Nephron (organoid): ENCODE data around the gene POMT2.
A peak's percentile ranks its signal among the peaks of the same experiment; 100 is the strongest.
"Not testable (repeated sequence)": the region's sequence is repeated elsewhere in the genome, so short reads cannot be mapped to it uniquely, and the experiment has no call there.

Experiments
- H3K27ac Mint-ChIP-seq, 3 experiments: 2 replicates each; pipeline ENCODE4 v1.8.0; 2020; ENCODE audit warnings: mixed read lengths in 3 of 3, mild to moderate bottlenecking in 2 of 3, moderate library complexity in 1 of 3
- H3K27me3 Mint-ChIP-seq: 2 replicates; pipeline ENCODE4 v1.8.0; 2021; ENCODE audit warnings: low read depth, mild to moderate bottlenecking, moderate library complexity, mixed read lengths
- H3K36me3 Mint-ChIP-seq: 2 replicates; pipeline ENCODE4 v1.8.0; 2020; ENCODE audit warnings: low read depth, mixed read lengths
- H3K4me1 Mint-ChIP-seq: 2 replicates; pipeline ENCODE4 v1.8.0; 2020; ENCODE audit warnings: mixed read lengths
- H3K4me3 Mint-ChIP-seq, 3 experiments: 2 replicates each; pipeline ENCODE4 v1.8.0; 2020; ENCODE audit warnings: mild to moderate bottlenecking in 3 of 3, mixed read lengths in 3 of 3, moderate library complexity in 2 of 3
- H3K9me3 Mint-ChIP-seq: 2 replicates; pipeline ENCODE4 v1.8.0; 2020; ENCODE audit warnings: mixed read lengths
- TF ChIP-seq, protein P1 (sequence below), 3 experiments: fragments of 200-600 bp; sonication (generic); IDR thresholded peaks; one replicate each; pipeline ENCODE4 v1.5.0; 2021; ENCODE audit warnings: antibody characterized with exemption in 3 of 3; ENCODE audit not compliant: unreplicated experiment in 3 of 3

The POMT2 gene

GRCh38 chr14:77296155-77296554 lies 24.5 kb downstream of the POMT2 start:
- Mint-ChIP-seq H3K36me3 (peaks cover 50% of the 10 kb centered on the region), H3K27ac (peak overlapping the region in 1 of 3 experiments; percentile 42), H3K4me3 (no peak overlapping the region), H3K9me3 (no peaks in the 10 kb centered on the region), H3K4me1 (peaks cover 30% of the 10 kb centered on the region), H3K27me3 (no peaks in the 10 kb centered on the region)
- TF ChIP-seq, protein P1, sequence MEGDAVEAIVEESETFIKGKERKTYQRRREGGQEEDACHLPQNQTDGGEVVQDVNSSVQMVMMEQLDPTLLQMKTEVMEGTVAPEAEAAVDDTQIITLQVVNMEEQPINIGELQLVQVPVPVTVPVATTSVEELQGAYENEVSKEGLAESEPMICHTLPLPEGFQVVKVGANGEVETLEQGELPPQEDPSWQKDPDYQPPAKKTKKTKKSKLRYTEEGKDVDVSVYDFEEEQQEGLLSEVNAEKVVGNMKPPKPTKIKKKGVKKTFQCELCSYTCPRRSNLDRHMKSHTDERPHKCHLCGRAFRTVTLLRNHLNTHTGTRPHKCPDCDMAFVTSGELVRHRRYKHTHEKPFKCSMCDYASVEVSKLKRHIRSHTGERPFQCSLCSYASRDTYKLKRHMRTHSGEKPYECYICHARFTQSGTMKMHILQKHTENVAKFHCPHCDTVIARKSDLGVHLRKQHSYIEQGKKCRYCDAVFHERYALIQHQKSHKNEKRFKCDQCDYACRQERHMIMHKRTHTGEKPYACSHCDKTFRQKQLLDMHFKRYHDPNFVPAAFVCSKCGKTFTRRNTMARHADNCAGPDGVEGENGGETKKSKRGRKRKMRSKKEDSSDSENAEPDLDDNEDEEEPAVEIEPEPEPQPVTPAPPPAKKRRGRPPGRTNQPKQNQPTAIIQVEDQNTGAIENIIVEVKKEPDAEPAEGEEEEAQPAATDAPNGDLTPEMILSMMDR (IDR thresholded peaks at IDR 0.05; ENCODE audit: unreplicated experiment in 3 of 3): no peak

DNA sequence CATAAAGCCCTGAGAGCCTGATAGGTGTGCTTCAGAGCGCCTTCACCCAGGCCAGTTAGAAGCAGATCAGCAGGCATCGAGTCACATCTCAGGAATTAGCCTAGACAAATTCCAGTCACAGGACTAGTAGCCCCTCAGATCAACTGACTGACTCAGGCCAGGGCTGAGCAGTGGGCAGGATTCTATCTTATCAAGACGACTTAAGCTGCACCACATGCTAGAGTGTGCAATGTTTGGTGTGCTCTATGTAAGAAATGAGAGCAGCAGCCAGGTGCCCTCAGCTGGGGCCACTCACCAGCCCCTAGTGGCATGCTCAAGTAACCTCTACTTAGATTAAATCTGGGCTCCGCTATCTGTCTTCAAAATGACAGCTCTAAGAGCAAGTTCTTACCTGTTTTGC lies 30.0 kb downstream of the POMT2 start:
- Mint-ChIP-seq H3K9me3 (no peaks in the 10 kb centered on the region), H3K27me3 (no peaks in the 10 kb centered on the region), H3K4me1 (peaks cover 2% of the 10 kb centered on the region), H3K36me3 (peaks cover 43% of the 10 kb centered on the region), H3K27ac (no peak overlapping the region), H3K4me3 (no peak overlapping the region)
- TF ChIP-seq, protein P1 (IDR thresholded peaks at IDR 0.05; ENCODE audit: unreplicated experiment in 3 of 3): no peak

DNA sequence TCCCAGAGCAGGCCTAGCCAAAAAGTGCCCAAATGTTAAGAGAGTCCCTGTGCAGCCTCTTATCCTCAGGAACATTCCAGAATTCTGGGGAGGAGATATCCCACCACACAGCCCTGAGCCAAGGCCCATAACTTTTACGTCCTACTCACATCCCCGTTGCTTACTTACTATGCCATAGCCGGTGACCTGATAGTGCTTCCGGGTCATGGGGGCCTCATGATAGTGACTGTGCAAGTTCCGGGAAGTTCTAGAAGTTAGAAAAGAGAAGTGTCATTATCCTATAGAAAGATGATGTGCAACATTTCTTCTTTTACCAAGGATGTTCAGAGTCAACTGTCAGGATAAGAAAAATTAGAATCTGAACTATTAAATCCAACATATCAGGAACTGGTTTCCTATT lies 34.1 kb downstream of the POMT2 start:
- Mint-ChIP-seq H3K27ac (no peak overlapping the region), H3K36me3 (peaks cover 50% of the 10 kb centered on the region), H3K4me1 (peaks cover 6% of the 10 kb centered on the region), H3K9me3 (no peaks in the 10 kb centered on the region), H3K4me3 (no peak overlapping the region), H3K27me3 (no peaks in the 10 kb centered on the region)
- TF ChIP-seq, protein P1 (IDR thresholded peaks at IDR 0.05; ENCODE audit: unreplicated experiment in 3 of 3): no peak

DNA sequence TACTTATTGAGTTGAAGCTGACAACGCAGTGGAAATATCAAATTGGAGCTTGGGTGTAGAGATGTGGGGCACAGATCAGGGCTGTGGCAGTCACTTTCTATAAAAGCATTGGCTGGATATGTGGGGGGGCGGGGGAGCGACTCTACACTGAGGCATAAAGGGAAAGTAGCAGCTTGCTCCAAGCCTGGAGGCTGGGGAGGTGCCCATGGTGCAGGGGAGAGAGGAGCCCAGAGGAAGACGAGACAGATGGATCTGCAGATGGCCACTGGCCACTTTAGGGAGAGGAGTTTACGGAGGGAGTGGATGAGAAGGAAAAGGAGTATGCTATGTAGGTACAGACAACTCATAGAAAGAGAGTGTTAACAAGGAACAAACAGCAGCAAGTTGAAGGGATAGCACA lies 36.2 kb downstream of the POMT2 start:
- peaks cover 6% of the 10 kb centered on the region for H3K4me1 Mint-ChIP-seq
- no peak overlapping the region for H3K27ac Mint-ChIP-seq
- TF ChIP-seq, protein P1 (IDR thresholded peaks at IDR 0.05; ENCODE audit: unreplicated experiment in 3 of 3): no peak
- no peak overlapping the region for H3K4me3 Mint-ChIP-seq
- H3K36me3 Mint-ChIP-seq: peaks cover 50% of the 10 kb centered on the region
- no peaks in the 10 kb centered on the region for H3K9me3 Mint-ChIP-seq
- no peaks in the 10 kb centered on the region for H3K27me3 Mint-ChIP-seq

DNA sequence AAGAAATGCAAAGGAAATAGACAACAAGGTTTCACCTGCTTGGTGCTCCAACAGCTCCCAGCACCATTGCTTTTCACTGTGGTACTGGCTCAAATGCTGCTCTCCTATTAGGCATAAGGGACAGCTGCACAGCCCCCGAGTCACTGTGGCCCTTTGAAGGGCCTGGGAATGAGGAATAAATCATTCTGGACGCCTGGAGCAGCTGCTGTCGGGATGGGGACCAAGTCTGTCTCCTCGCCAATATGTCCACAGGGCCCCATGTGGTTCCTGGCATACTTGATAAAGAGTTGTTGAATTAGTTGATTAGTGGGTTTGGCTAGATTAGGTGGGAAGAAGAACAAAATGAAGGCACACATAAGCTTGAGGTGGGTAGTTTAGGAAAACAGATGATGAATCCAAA lies 36.6 kb downstream of the POMT2 start:
- no peaks in the 10 kb centered on the region for H3K9me3 Mint-ChIP-seq

DNA sequence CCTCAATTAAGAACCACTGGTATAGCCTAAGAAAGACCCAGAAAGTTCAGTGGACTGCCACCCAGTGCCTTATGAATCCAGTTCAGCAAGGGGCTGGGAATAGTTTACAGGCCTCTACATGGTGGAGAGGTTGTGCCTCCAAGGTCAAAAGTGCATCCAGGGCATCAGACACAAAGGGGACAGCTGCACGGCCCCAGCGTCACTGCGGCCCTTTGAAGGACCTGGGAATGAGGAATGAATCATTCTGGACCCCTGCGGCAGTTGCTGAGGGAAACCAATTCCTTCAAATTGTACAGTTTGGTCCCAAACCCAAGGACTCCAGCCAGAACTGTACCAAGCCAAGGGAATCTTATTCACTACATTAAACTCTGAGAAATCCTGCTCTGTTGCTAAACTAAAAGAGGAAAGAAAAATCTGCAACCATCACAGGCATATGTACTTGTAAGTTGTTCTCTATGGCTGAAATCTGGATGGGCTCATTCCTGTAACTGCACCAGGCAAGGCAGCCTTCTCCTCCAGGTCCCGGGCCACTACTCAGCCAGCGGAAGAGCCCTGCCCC lies 38.8 kb downstream of the POMT2 start:
- H3K4me1 Mint-ChIP-seq: peaks cover 6% of the 10 kb centered on the region
- no peaks in the 10 kb centered on the region for H3K27me3 Mint-ChIP-seq
- no peak overlapping the region for H3K27ac Mint-ChIP-seq
- peaks cover 46% of the 10 kb centered on the region for H3K36me3 Mint-ChIP-seq
- H3K9me3 Mint-ChIP-seq: no peaks in the 10 kb centered on the region
- TF ChIP-seq, protein P1 (IDR thresholded peaks at IDR 0.05; ENCODE audit: unreplicated experiment in 3 of 3): no peak
- no peak overlapping the region for H3K4me3 Mint-ChIP-seq

More for the DNA sequence above, 36.6 kb downstream of the POMT2 start:
- no peak overlapping the region for H3K4me3 Mint-ChIP-seq
- H3K27ac Mint-ChIP-seq: no peak overlapping the region
- peaks cover 54% of the 10 kb centered on the region for H3K36me3 Mint-ChIP-seq
- H3K4me1 Mint-ChIP-seq: peaks cover 6% of the 10 kb centered on the region
- TF ChIP-seq, protein P1 (IDR thresholded peaks at IDR 0.05; ENCODE audit: unreplicated experiment in 3 of 3): no peak
- no peaks in the 10 kb centered on the region for H3K27me3 Mint-ChIP-seq

GRCh38 chr14:77280921-77281320 lies 39.8 kb downstream of the POMT2 start:
- H3K4me1 Mint-ChIP-seq, H3K27ac Mint-ChIP-seq, H3K9me3 Mint-ChIP-seq, H3K4me3 Mint-ChIP-seq, H3K27me3 Mint-ChIP-seq: not testable (repeated sequence)
- peaks cover 36% of the 10 kb centered on the region for H3K36me3 Mint-ChIP-seq
